Measurements from ENCODE around the gene PRDM16. TPM values are rescaled to one million over a fixed set of nuclear protein-coding genes. Genes with fewer than 3 reads are reported as not detected.

Gene PRDM16
- polyA plus RNA-seq, 1 donor from 2014 or later: 0.21 TPM

- no peaks in the 10 kb centered on the region for H3K27me3 ChIP-seq (ENCODE audit: insufficient read depth, low read depth, low read length)
- no peaks in the 10 kb centered on the region for H3K79me2 ChIP-seq (replicated peaks; ENCODE audit: insufficient read depth, low read length)
- no peaks in the 10 kb centered on the region for H3K36me3 ChIP-seq (ENCODE audit: insufficient read depth, low read length)
- no peak overlapping the region for H3K4me2 ChIP-seq (ENCODE audit: low read length)
- H3K9ac ChIP-seq (ENCODE audit: low read length): no peak overlapping the region
- H3F3A ChIP-seq (ENCODE audit: insufficient read depth, low read length, poor library complexity, severe bottlenecking): no peaks in the 10 kb centered on the region
- H2AFZ ChIP-seq (ENCODE audit: low read depth, low read length): no peak overlapping the region
- H3K4me3 ChIP-seq (ENCODE audit: low read length): no peak overlapping the region
- H4K20me1 ChIP-seq (ENCODE audit: insufficient read depth): no peaks in the 10 kb centered on the region
- H3K9me3 ChIP-seq (ENCODE audit: low read length): peaks cover 5% of the 10 kb centered on the region
- no peaks in the 10 kb centered on the region for H3K9me2 ChIP-seq (ENCODE audit: insufficient read depth, low read length)
- no peak overlapping the region for H3K27ac ChIP-seq (ENCODE audit: low read length)
- no peak for TF ChIP-seq EZH2 (IDR thresholded peaks at IDR 0.05; ENCODE audit: borderline replicate concordance, insufficient read depth, low read length, poor library complexity, severe bottlenecking)
- no peak for TF ChIP-seq SMC3 (conservative IDR thresholded peaks at IDR 0.05; ENCODE audit: poor library complexity)
- no peak for TF ChIP-seq REST (IDR thresholded peaks at IDR 0.05; ENCODE audit: borderline replicate concordance)
- no peak for TF ChIP-seq POLR2AphosphoS5 (IDR thresholded peaks at IDR 0.05)
- TF ChIP-seq EP300 (conservative IDR thresholded peaks at IDR 0.05; ENCODE audit: poor library complexity, severe bottlenecking): no peak
- no peak for TF ChIP-seq CTCF (IDR thresholded peaks at IDR 0.05; ENCODE audit: poor library complexity, severe bottlenecking)
These were observed 351.4 kb downstream of the PRDM16 start for GRCh38 chr1:3420218-3420951.

GRCh38 chr1:3422638-3423037 is 353.6 kb downstream of the PRDM16 start:
- Histone ChIP-seq H2AFZ (ENCODE audit: low read depth, low read length) (no peak overlapping the region), H3K9me3 (ENCODE audit: low read length) (no peaks in the 10 kb centered on the region), H3K36me3 (ENCODE audit: insufficient read depth, low read length) (no peaks in the 10 kb centered on the region), H3K27me3 (ENCODE audit: insufficient read depth, low read depth, low read length) (no peaks in the 10 kb centered on the region), H3K4me3 (ENCODE audit: low read length) (no peak overlapping the region), H3K4me2 (ENCODE audit: low read length) (no peak overlapping the region), H3K9me2 (ENCODE audit: insufficient read depth, low read length) (no peaks in the 10 kb centered on the region), H3F3A (ENCODE audit: insufficient read depth, low read length, poor library complexity, severe bottlenecking) (no peaks in the 10 kb centered on the region), H4K20me1 (ENCODE audit: insufficient read depth) (no peaks in the 10 kb centered on the region), H3K79me2 (replicated peaks; ENCODE audit: insufficient read depth, low read length) (no peaks in the 10 kb centered on the region), H3K27ac (ENCODE audit: low read length) (no peak overlapping the region), H3K9ac (ENCODE audit: low read length) (no peak overlapping the region)
- no peak for TF ChIP-seq POLR2AphosphoS5 (IDR thresholded peaks at IDR 0.05)
- TF ChIP-seq EZH2 (IDR thresholded peaks at IDR 0.05; ENCODE audit: borderline replicate concordance, insufficient read depth, low read length, poor library complexity, severe bottlenecking): no peak
- no peak for TF ChIP-seq TAF1 (IDR thresholded peaks at IDR 0.05; ENCODE audit: low read depth)
- no peak for TF ChIP-seq CTCF (IDR thresholded peaks at IDR 0.05; ENCODE audit: poor library complexity, severe bottlenecking)
- TF ChIP-seq REST (IDR thresholded peaks at IDR 0.05; ENCODE audit: borderline replicate concordance): no peak
- no peak for TF ChIP-seq EP300 (conservative IDR thresholded peaks at IDR 0.05; ENCODE audit: poor library complexity, severe bottlenecking)
- no peak for TF ChIP-seq MXI1 (conservative IDR thresholded peaks at IDR 0.05; ENCODE audit: poor library complexity, severe bottlenecking)
- TF ChIP-seq RAD21 (conservative IDR thresholded peaks at IDR 0.05): no peak
- TF ChIP-seq SMC3 (conservative IDR thresholded peaks at IDR 0.05; ENCODE audit: poor library complexity): no peak

All from neural cell (in vitro differentiated cells).